ENCODE results near the gene PCNA.

DNA sequence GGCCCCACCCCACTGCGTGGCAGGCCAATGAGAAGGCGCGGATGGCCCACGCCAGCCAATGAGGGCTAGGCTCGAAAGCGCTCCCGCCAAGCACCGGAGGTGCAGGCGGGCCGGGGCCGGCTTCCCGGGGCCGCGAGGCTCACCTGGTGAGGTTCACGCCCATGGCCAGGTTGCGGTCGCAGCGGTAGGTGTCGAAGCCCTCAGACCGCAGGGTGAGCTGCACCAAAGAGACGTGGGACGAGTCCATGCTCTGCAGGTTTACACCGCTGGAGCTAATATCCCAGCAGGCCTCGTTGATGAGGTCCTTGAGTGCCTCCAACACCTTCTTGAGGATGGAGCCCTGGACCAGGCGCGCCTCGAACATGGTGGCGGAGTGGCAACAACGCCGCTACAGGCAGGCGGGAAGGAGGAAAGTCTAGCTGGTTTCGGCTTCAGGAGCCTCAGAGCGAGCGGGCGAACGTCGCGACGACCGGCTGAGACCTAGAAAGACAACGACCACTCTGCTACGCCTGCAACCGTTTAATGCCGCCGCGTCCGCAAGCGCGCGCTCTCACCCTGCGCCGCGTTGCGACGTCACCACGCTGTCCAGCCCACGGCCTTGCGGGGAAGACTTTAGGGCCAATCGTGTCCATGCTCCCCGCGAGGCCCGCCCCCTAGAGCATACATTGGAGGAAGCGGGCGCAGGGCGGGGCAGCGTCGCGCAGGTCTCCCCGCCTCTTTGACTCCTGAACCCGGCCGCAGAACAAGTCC, at the start of gene PCNA:
- peak; percentile 35 for TF ChIP-seq PBX3 (IDR thresholded peaks at IDR 0.05; ENCODE audit: insufficient replicate concordance, low read depth, low read length)
- TF ChIP-seq BCLAF1 (IDR thresholded peaks at IDR 0.05), result no peak; the same call in 1 of the 2 replicates
- no peak for TF ChIP-seq ESRRA (IDR thresholded peaks at IDR 0.05; ENCODE audit: low read length)
- peak; percentile 31; the same call in 1 of the 2 replicates for TF ChIP-seq MYB (IDR thresholded peaks at IDR 0.05; ENCODE audit: borderline replicate concordance, low read depth, low read length)
- TF ChIP-seq ZNF24 (IDR thresholded peaks at IDR 0.05), result no peak
- no peak for TF ChIP-seq EZH2 (IDR thresholded peaks at IDR 0.05; ENCODE audit: borderline replicate concordance, control insufficient read depth, low read depth, low read length)
- no peak for TF ChIP-seq ZNF217 (IDR thresholded peaks at IDR 0.05)
- TF ChIP-seq, protein P1, sequence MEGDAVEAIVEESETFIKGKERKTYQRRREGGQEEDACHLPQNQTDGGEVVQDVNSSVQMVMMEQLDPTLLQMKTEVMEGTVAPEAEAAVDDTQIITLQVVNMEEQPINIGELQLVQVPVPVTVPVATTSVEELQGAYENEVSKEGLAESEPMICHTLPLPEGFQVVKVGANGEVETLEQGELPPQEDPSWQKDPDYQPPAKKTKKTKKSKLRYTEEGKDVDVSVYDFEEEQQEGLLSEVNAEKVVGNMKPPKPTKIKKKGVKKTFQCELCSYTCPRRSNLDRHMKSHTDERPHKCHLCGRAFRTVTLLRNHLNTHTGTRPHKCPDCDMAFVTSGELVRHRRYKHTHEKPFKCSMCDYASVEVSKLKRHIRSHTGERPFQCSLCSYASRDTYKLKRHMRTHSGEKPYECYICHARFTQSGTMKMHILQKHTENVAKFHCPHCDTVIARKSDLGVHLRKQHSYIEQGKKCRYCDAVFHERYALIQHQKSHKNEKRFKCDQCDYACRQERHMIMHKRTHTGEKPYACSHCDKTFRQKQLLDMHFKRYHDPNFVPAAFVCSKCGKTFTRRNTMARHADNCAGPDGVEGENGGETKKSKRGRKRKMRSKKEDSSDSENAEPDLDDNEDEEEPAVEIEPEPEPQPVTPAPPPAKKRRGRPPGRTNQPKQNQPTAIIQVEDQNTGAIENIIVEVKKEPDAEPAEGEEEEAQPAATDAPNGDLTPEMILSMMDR (IDR thresholded peaks at IDR 0.05 in 2 of 3, conservative IDR thresholded peaks at IDR 0.05 in 1 of 3; ENCODE audit: control insufficient read depth in 2 of 3, extremely low read depth in 1 of 3, insufficient read depth in 1 of 3, low read depth in 3 of 3, low read length in 3 of 3), result no peak
- no peak for TF ChIP-seq SMC3 (IDR thresholded peaks at IDR 0.05; ENCODE audit: borderline replicate concordance, low read length)
- 0 out of 2 replicates have a peak, but pooled peaks have one; percentile 36 for TF ChIP-seq NFIC (IDR thresholded peaks at IDR 0.05; ENCODE audit: low read depth, low read length)
- no peak for TF ChIP-seq GABPA (IDR thresholded peaks at IDR 0.05; ENCODE audit: low read depth)
